ENCODE data around the gene LILRB1.
"Not testable (repeated sequence)": the region's sequence is repeated elsewhere in the genome, so short reads cannot be mapped to it uniquely, and the experiment has no call there.

Gene LILRB1

DNA sequence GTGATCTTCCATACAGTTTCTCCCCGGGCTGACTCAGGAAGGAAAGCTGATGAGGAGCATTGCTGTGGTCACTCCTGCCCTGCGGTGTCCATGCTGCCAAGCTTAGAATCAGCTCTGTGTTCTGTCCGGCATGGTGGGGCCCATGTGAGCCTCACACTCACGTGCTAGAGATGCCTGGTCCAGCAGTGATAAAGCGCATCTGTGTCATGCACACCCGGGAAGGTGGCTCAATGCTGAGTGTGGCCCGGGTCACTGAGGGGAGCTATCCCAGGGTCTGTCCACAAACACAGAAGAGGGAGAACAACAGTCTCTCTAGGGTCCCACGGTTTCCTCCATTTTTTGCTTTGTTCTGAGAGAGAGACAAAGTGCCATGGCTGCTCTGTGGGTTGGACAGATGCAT lies 3.5 kb upstream of the LILRB1 start:
- no peak for DNase-seq

DNA sequence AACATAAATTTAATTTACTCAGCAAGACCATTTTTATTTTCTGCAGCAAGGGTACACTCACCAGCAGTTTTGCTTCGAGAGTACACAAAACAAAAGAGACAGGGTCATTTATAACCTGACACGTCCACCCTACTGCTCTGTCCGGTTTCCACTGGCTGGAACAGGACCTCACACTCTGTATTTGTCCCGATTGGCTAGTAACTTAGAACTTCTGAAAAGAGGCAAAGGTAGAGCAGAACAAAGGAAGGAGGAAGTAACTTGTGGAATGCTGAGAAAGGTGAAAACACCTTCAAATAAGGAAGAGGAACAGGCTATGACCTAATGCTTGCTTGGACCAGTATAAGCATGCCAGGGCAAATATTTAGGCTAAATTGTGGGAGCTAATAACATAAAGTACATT lies 2.4 kb upstream of the LILRB1 start:
- not testable (repeated sequence) for DNase-seq

DNA sequence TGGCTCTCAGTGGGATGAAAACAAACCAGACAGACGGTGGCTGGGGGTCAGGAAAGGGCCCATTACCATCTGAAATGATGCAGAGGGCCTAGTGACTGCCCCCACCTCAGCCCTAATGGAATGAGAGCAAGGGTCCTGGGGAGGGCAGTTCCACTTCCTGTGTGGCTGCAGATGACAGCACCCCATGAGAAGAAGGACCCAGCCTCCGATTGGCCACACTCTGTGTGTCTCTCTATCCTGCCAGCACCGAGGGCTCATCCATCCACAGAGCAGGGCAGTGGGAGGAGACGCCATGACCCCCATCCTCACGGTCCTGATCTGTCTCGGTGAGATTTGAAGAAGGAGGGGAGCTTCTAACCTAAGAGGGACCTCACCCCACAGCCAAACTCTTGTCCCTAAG lies 498 bp downstream of the LILRB1 start:
- no peak for DNase-seq

DNA sequence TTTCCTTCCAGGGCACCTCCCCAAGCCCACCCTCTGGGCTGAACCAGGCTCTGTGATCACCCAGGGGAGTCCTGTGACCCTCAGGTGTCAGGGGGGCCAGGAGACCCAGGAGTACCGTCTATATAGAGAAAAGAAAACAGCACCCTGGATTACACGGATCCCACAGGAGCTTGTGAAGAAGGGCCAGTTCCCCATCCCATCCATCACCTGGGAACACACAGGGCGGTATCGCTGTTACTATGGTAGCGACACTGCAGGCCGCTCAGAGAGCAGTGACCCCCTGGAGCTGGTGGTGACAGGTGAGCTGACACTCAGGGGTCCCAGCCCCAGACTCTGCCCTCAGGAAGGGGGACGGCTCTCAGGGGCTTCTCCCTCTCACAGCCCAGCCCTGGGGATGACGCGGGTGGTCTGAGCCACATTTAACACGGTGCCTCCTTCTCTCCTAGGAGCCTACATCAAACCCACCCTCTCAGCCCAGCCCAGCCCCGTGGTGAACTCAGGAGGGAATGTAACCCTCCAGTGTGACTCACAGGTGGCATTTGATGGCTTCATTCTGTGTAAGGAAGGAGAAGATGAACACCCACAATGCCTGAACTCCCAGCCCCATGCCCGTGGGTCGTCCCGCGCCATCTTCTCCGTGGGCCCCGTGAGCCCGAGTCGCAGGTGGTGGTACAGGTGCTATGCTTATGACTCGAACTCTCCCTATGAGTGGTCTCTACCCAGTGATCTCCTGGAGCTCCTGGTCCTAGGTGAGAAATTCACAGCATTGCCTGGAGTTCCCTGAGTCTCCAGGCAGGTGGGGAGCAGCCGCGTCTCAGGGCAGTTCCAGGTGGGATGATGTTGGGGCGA lies 1.4 kb downstream of the LILRB1 start:
- DNase-seq: not testable (repeated sequence)

DNA sequence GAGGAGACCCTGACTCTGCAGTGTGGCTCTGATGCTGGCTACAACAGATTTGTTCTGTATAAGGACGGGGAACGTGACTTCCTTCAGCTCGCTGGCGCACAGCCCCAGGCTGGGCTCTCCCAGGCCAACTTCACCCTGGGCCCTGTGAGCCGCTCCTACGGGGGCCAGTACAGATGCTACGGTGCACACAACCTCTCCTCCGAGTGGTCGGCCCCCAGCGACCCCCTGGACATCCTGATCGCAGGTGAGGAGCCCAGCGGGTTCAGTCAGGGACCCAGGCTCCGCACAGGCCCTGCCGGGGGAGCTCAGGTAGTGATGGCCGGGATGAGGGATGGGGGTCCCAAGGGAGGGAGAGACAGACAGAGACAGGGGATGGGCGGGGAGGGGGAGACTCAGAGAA lies 2.2 kb downstream of the LILRB1 start:
- not testable (repeated sequence) for DNase-seq

DNA sequence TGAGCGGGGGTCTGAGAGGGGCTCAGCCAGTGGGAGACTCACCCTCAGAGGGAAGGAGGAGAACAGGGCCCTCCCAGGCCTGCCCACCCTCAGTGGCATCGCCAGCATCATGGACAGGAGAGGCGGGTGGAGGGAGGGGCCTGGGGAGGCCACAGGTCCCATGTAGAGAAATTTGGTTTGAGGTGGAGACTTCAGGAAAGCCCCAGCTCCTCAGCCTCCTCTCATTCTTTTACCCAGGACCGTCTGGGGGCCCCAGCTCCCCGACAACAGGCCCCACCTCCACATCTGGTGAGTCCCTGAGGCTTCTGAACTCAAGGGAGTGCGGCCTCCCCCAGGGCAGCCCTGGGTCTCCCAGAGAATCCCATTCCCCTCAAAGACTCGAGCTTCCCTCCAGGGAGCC lies 3.1 kb downstream of the LILRB1 start:
- no peak for DNase-seq

DNA sequence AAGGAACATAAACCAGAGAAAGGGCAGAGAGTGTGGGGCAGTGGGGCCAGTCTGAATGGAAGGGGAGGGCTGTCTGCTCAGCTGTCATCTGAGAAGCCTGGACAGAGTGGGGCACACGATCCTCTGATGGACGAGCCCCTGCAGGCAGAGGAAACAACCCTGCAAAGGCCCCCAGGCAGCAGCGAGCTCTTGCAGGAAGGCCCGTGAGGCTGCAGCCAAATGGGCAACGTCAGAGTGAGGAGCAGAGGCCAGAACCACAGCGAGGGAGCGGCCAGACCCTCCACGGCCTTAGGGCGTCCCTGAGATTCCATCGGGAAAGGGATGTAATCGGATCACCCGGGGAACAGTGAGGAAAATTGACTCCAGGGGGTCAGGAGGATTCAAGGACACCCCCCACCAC lies 5.8 kb downstream of the LILRB1 start:
- not testable (repeated sequence) for DNase-seq

DNA sequence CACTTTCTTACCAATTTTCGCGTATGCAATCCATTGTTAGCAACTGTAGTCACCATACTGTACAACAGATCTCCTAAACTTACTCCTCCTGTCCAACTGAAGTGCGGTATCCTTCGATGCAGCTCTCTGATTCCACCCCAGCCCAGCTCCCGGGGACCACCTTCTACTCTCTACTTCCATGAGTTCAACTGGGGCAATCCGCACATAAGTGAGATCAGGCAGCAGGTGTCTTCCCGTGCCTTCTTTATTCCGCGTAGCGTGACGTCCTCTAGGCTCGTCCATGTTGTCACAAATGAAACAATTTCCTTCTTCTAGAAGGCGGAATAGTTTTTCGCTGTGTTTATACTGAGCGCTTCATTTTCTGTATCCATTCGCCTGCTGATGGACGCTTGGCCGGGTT lies 8.4 kb downstream of the LILRB1 start:
- no peak for DNase-seq

DNA sequence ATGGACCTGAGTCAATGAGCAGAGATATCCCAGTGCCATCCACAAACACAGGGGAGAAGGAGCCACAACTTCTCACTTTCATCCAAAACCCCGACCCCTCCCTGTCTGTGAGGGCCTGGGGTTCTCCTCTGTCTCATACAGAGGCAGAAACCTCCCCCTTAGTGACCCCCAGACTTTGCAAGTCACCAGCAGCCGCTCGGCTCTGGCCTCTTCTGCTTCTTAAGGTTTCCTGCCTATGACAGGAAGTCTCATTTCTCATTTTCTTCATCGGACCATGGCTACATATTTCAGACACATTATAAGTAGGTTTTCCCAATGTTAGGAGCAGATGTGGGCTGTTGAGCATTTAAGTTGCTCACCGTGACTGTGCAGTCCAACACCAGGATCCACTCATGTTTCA lies 12.7 kb downstream of the LILRB1 start:
- DNase-seq: not testable (repeated sequence)

DNA sequence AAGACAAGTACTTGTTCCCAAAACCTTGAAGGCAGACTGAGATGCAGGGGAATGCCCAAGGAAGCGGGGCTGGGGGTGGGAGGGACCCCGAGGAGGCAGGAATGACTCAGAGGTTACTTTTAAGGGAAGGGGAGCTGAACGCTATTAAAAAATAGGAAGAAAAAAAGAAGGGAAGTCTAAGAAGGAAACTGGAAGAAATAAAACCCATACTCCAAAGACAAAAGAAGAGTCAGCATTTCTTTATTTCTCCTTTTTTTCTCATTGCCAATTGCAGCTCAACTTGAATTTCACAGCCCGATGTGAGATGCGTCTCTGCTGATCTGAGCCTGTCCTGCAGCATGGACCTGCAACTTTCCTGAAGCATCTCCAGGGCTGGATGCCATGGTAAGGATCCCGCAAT lies 13.3 kb downstream of the LILRB1 start:
- not testable (repeated sequence) for DNase-seq

DNA sequence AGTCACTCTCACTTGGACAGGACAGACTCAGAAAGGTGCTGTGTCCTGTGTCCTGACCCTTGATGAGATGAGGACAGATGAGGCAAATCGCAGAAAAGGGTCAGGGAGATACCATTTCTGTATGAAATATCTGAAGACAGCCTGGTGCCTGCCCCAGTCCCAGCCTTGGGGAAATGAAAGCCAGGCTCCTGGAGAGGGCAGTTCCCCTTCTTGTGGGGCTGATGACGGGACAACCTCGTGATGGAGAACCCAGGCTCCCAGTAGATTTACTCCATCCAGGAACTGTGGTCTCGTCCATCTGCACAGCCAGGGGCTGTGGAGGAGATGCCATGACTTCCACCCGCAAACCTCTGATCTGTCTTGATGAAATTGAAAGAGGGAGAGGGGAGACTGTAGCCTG lies 13.8 kb downstream of the LILRB1 start:
- no peak for DNase-seq

DNA sequence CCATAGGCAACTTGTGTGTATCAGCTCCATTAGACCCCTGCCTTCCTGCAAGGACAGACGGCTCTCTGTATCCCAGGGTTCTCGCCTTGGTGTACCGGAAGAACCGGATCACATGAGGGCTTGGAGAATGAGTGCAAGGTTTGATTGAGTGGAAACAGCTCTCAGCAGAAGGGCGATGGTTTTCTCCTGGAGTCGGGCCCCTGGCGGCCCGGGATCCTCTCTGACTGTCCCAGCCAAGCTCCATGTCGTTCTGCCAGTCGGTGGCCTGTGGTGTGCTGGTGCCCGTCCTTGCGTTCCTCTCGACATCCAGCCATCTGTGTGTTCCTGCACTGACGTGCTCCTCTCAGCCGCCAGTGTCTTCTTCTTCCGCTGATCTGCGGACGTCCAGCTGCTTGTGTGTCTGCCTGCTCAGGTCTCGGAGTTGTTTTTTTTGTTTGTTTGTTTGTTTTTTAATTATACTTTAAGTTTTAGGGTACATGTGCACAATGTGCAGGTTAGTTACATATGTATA lies 16.1 kb downstream of the LILRB1 start:
- DNase-seq: no peak

DNA sequence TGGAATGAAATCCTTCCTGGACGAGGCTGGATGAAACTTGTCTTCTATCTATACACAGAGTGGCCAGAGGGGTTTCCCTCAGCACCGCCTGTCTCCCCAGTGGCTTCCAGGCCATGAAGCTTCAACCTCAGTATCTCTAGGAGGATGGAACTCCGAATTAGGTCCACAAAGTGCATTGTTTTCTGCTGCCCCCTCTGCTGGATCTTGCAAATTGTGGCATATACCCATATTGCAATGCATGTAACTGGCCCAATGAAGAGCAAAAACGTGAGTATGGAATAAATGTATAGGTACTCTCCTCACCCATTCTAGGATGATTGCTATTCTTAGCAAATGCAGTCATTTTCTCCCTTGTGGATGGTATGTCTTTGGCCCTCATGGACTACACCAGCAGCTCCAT lies 17.8 kb downstream of the LILRB1 start:
- no peak for DNase-seq

DNA sequence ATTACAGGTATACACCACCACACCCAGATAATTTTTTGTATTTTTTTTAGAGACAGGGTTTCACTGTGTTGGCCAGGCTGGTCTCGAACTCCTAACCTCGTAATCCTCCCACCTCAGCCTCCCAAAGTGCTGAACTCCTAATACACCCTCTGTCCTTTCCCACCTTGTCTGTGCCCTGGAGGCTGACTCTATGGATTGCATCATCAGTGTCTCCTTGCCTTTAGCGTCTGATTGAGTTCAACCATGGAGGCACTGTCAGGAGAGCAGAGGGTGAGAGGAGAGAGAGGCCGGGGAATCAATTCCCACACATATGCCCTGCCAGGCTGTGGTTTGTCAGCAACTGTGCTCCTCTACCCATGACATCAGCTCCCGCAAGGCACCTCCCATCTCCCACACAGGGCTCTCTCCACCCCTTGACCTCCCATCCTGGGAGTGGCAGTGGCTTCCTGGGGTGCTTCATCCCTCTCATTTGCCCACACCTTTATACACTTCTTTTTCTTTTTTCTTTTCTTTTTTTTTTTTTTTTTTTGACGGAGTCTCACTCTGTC lies 19.9 kb downstream of the LILRB1 start:
- no peak for DNase-seq

DNA sequence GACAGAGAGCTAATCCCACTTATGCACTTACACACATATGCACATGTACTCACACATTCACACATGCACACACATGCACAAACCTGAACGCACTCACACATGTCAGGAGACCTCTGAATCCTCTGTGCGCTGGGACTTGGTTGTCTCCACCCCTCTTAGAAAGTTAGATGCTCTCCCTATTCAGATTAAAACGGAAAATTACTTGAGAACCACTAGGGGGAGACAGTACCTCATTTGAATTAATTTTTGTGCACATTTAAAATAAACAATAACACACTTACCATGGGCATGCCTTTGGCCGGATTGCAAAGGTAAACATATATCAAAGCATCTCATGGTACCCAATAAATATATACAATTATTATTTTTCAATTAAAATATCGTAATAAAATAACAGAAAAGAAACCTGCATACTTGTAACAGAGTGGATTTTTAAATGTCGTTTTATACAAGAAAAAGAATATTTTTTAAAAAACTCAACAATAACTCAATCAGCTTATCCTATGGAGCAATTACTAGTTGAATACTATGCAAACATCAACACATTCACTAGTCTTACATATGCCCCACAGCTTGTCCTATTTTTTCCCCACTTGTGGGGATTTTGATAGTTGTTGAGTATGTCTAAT lies 23.0 kb downstream of the LILRB1 start:
- DNase-seq: peak; percentile 32

DNA sequence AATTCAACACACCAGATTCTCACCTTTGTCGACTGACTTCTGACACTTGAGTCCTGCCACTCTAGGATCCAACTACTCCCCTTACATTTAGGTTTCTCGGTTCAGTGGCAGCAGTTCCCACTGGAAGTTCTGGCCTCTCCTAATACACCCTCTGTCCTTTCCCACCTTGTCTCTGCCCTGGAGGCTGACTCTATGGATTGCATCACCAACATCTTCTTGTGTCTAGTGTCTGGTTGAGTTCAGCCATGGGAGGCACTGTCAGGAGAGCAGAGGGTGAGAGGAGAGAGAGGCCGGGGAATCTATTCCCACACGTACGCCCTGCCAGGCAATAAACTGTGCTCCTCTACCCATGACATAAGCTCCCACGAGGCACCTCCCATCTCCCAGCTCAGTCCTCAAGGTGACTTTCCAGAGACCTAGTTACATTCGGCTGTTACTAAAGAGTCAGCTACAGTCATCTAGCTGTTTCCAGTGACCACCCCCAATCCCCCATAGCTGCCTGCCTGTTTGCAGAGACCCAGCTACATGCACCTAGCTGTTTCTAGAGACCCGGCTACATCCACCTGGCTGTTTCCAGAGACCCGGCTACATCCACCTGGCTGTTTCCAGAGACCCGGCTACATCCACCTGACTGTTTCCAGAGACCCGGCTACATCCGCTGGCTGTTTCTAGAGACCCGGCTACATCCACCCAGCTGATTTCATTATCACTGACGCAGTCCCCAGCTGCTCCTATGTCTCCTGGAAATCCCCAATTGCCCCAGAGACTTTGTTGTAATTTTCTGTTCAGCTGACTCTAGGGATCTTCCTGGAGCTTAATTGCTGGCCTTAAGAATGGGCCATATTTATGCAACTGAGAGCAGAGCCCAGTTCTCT lies 24.4 kb downstream of the LILRB1 start:
- no peak for DNase-seq

DNA sequence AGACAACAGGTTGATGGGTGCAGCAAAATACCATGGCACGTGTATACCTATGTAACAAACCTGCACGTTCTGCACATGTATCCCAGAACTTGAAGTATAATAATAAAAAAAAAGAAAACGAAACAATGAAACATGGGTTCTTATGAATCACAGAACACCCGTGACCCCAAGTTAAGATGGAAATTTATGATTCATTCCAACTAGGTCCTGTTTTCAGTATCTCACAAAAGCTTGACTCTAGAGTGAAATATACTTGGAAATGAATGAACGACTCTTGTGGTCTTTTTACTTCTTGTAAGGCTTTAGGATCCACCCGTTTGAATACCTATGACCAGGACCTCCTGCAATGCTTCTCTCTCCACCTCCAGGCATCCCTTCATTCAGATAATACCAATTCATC lies 29.0 kb downstream of the LILRB1 start:
- DNase-seq: no peak

DNA sequence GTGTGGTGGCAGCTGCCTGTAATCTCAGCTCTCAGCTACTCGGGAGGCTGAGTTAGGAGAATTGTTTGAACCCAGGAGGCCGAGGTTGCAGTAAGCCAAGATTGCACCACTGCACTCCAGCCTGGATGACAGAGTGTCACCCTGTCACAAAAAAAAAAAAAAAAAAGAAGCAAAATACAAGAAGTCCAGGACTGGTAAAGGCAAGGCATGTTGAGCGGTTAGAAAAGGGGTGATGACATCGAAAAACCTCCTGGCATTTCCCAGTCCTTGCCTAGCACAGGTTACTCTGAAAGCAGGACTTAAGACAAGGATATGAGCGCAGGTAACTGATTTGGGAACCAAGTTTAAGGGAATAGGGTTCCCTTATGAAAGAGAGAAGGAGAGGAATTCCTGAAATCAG lies 30.0 kb downstream of the LILRB1 start:
- no peak for DNase-seq

DNA sequence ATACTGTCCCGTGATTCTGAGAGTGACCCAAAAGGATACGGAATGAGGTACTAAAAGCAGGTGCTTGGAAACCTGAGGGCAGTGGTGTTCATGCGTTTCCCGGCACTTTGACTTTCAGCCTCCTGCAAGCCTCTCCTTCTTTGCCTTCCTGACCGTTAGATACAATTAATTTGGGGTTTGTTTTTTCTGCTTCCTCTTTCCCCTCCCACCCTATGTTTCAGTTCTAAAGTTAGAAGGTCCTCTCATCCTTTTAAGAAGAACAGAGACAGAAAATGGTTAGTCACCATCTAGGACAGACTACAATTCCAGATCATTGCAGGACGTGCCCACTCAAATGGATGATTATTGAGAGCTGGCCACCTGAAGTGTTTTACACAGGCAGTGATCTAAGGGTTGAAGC lies 30.7 kb downstream of the LILRB1 start:
- DNase-seq: no peak

DNA sequence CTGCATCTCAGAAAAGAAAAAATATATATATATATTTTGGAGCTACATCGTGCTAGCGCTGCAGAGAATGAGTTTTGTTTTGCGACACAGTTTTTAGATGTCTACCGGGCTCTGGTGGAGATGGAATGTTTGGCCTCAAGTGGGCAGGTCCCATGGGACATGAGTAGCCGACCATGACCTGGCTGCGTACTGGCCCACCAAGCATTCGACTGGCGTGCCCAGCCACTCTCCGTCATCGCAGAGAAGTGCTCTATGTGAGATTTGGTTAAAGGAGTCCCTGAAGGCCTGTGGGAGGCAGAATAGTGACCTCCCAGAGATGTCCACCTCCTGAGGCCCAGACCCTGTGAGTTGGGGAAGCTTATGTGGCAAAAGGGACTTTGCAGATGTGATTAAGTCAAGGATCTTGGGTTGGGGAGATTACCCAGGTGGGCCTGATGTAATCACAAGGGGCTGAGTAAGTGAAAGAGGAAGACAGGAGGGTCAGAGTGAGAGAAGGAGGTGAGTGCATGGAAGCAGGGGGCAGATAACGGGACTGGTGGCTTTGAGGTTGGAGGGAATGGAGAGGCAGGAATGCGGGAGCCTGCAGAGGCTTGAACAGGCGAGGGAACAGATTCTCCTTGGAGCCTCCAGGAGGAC lies 31.7 kb downstream of the LILRB1 start:
- DNase-seq: no peak

DNA sequence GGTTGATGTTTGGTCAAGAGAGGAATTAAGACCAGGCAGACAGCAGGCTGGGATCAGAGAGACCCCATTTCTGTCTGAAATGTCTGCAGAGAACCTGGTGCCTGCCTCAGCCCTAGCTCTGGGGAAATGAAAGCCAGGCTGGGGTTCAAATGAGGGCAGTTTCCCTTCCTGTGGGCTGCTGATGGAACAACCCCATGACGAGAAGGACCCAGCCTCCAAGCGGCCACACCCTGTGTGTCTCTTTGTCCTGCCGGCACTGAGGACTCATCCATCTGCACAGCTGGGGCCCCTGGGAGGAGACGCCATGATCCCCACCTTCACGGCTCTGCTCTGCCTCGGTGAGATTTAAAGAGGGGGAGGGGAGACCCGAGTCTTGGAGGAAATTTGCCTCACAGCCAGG lies 32.4 kb downstream of the LILRB1 start, which contains the start of gene LILRB4:
TSS of gene LILRB4 (plus strand) at position 256 of the 400 bp plus-strand sequence. CDS start at position 305, 49 bp downstream.
- DNase-seq: peak; percentile 16

DNA sequence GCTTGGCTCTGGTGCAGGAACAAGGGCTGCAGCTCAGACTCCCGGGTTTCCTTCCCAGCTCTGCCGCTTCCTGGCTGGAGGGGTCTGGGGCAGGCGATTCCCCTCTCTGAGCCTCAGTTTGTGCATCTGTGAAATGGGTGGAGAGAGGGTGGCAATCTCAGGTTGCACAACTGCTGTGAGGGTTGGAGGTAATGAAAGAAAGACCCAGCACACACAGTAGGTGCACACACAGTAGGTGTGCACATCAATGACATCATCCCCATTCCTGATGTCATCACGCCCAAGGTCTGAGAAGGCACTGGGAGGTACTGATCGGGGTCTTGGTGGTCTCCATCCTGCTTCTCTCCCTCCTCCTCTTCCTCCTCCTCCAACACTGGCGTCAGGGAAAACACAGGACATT lies 35.2 kb downstream of the LILRB1 start:
- DNase-seq: no peak
